H9 (cell line): Measurements from ENCODE around the gene AIMP2. TPM values are rescaled to one million over a fixed set of nuclear protein-coding genes. Genes with fewer than 3 reads are reported as not detected.

Source experiments
- DNase-seq: peaks from one replicate; pipeline ENCODE4 v3.0.0-alpha.2; 2017
- H2AFZ ChIP-seq: one replicate; pipeline ENCODE4 v1.6.1; 2013; ENCODE audit warnings: mild to moderate bottlenecking, low read length, control low read depth, moderate library complexity
- H2AK5ac ChIP-seq: 2 replicates; pipeline ENCODE4 v1.6.1; 2013; ENCODE audit warnings: low read length, control low read depth, mixed read lengths; ENCODE audit not compliant: insufficient read length
- H2BK120ac ChIP-seq: one replicate; pipeline ENCODE4 v1.6.1; 2013; ENCODE audit warnings: low read depth, mild to moderate bottlenecking, low read length, control low read depth, inconsistent platforms; ENCODE audit not compliant: poor library complexity, severe bottlenecking
- H2BK12ac ChIP-seq: 2 replicates; pipeline ENCODE4 v1.6.1; 2013; ENCODE audit warnings: low read length, control low read depth, mixed read lengths, low read depth; ENCODE audit not compliant: insufficient read length
- H2BK15ac ChIP-seq: 2 replicates; pipeline ENCODE4 v1.6.1; 2013; ENCODE audit warnings: low read depth, low read length, control low read depth
- H2BK20ac ChIP-seq: one replicate; pipeline ENCODE4 v1.6.1; 2013; ENCODE audit warnings: low read depth, mild to moderate bottlenecking, low read length, control low read depth, inconsistent platforms; ENCODE audit not compliant: poor library complexity, severe bottlenecking
- H2BK5ac ChIP-seq: 2 replicates; pipeline ENCODE4 v1.6.1; 2013; ENCODE audit warnings: low read length, control low read depth, mixed read lengths; ENCODE audit not compliant: insufficient read length
- H3K14ac ChIP-seq: 2 replicates; pipeline ENCODE4 v1.6.1; 2013; ENCODE audit warnings: low read length, control low read depth; ENCODE audit not compliant: insufficient read depth
- H3K18ac ChIP-seq: 2 replicates; pipeline ENCODE4 v1.6.1; 2013; ENCODE audit warnings: low read depth, mild to moderate bottlenecking, mixed read lengths, low read length, control low read depth; ENCODE audit not compliant: insufficient read length
- H3K23ac ChIP-seq: 2 replicates; pipeline ENCODE4 v1.6.1; 2013; ENCODE audit warnings: low read length, control low read depth, mixed read lengths, low read depth; ENCODE audit not compliant: insufficient read length
- H3K23me2 ChIP-seq: 2 replicates; pipeline ENCODE4 v1.6.1; 2013; ENCODE audit warnings: low read depth, mild to moderate bottlenecking, mixed read lengths, low read length, control low read depth; ENCODE audit not compliant: insufficient read length, poor library complexity, severe bottlenecking
- H3K27ac ChIP-seq: 2 replicates; pipeline ENCODE4 v1.5.1; 2013; ENCODE audit warnings: low read length, control low read depth, mixed read lengths, low read depth; ENCODE audit not compliant: insufficient read length
- H3K27me3 ChIP-seq: 2 replicates; pipeline ENCODE4 v1.6.1; 2013; ENCODE audit warnings: low read length, control low read depth, inconsistent platforms; ENCODE audit not compliant: insufficient read depth
- H3K4ac ChIP-seq: 2 replicates; pipeline ENCODE4 v1.6.1; 2013; ENCODE audit warnings: low read depth, mild to moderate bottlenecking, control low read depth, inconsistent platforms, low read length, moderate library complexity
- H3K4me1 ChIP-seq: 2 replicates; pipeline ENCODE4 v1.6.1; 2013; ENCODE audit warnings: low read length, control low read depth, inconsistent platforms; ENCODE audit not compliant: insufficient read depth
- H3K4me2 ChIP-seq: 2 replicates; pipeline ENCODE4 v1.6.1; 2013; ENCODE audit warnings: low read length, control low read depth, mixed read lengths; ENCODE audit not compliant: insufficient read length, insufficient read depth
- H3K56ac ChIP-seq: 2 replicates; pipeline ENCODE4 v1.6.1; 2013; ENCODE audit warnings: low read depth, mild to moderate bottlenecking, mixed read lengths, low read length, control low read depth; ENCODE audit not compliant: insufficient read length
- H3K79me1 ChIP-seq: 2 replicates; pipeline ENCODE4 v1.6.1; 2013; ENCODE audit warnings: low read depth, mild to moderate bottlenecking, moderate library complexity, low read length, control low read depth, inconsistent platforms; ENCODE audit not compliant: insufficient read depth, poor library complexity, severe bottlenecking
- H3K79me2 ChIP-seq: 2 replicates; pipeline ENCODE4 v1.6.1; 2013; ENCODE audit warnings: low read length, control low read depth, inconsistent platforms; ENCODE audit not compliant: insufficient read depth
- H3K9ac ChIP-seq: 2 replicates; pipeline ENCODE4 v1.6.1; 2013; ENCODE audit warnings: low read length, control low read depth, mixed read lengths; ENCODE audit not compliant: insufficient read length; ENCODE audit errors: extremely low read depth
- H3K9me3 ChIP-seq: one replicate; pipeline ENCODE4 v1.6.1; 2013; ENCODE audit warnings: low read depth, low read length, inconsistent platforms; ENCODE audit not compliant: control insufficient read depth
- H3T11ph ChIP-seq: one replicate; pipeline ENCODE4 v1.6.1; 2013; ENCODE audit warnings: mild to moderate bottlenecking, low read length, control low read depth, inconsistent platforms
- H4K20me1 ChIP-seq: one replicate; pipeline ENCODE4 v1.6.1; 2013; ENCODE audit not compliant: control insufficient read depth, insufficient read length, insufficient read depth
- H4K5ac ChIP-seq: 2 replicates; pipeline ENCODE4 v1.6.1; 2013; ENCODE audit warnings: low read depth, mild to moderate bottlenecking, mixed read lengths, low read length, control low read depth; ENCODE audit not compliant: insufficient read length
- H4K8ac ChIP-seq: replicated peaks from 2 replicates; pipeline ENCODE4 v1.6.1; 2013; ENCODE audit warnings: low read length, control low read depth, mixed read lengths, low read depth; ENCODE audit not compliant: insufficient read length
- H4K91ac ChIP-seq: 2 replicates; pipeline ENCODE4 v1.6.1; 2013; ENCODE audit warnings: low read depth, mild to moderate bottlenecking, moderate library complexity, mixed read lengths, low read length, control low read depth; ENCODE audit not compliant: insufficient read length
- H3K27ac Mint-ChIP-seq, 3 experiments: 2 replicates in 2 of 3; 3 replicates in 1 of 3; pipeline ENCODE4 v1.8.0; 2020 to 2021; ENCODE audit warnings: mixed read lengths in 3 of 3, mild to moderate bottlenecking in 1 of 3, moderate library complexity in 1 of 3
- H3K27me3 Mint-ChIP-seq: 2 replicates; pipeline ENCODE4 v1.8.0; 2021; ENCODE audit warnings: low read depth, mild to moderate bottlenecking, moderate library complexity, mixed read lengths
- H3K36me3 Mint-ChIP-seq, 3 experiments: 2 replicates in 2 of 3; 3 replicates in 1 of 3; pipeline ENCODE4 v1.8.0; 2020 to 2021; ENCODE audit warnings: low read depth in 3 of 3, mixed read lengths in 3 of 3; ENCODE audit not compliant: insufficient read depth in 1 of 3
- H3K4me1 Mint-ChIP-seq, 2 experiments: 2 replicates each; pipeline ENCODE4 v1.8.0; 2020; ENCODE audit warnings: mixed read lengths in 2 of 2
- H3K4me3 Mint-ChIP-seq, 2 experiments: 2 replicates in 1 of 2; 3 replicates in 1 of 2; pipeline ENCODE4 v1.8.0; 2020 to 2021; ENCODE audit warnings: mild to moderate bottlenecking in 2 of 2, mixed read lengths in 2 of 2, moderate library complexity in 1 of 2
- H3K9me3 Mint-ChIP-seq, 2 experiments: 2 replicates in 1 of 2; 3 replicates in 1 of 2; pipeline ENCODE4 v1.8.0; 2020; ENCODE audit warnings: mild to moderate bottlenecking in 2 of 2, mixed read lengths in 2 of 2, moderate library complexity in 1 of 2
- WGBS: extraction: QIAGEN DNeasy Blood & Tissue Kit; methylation state at CpG from one replicate; pipeline ENCODE4 v1.1.7; 2013; ENCODE audit warnings: missing lambda C conversion rate, low lambda C conversion rate, mixed read lengths; ENCODE audit not compliant: insufficient read length; ENCODE audit errors: extremely low coverage; 5-methylcytosine and 5-hydroxymethylcytosine counted together
- total RNA-seq: library from RNA; stranded (reverse); gene quantifications from 2 replicates; pipeline ENCODE4 v1.2.1, GENCODE V29; 2021
- TF ChIP-seq, protein P1 (sequence below): fragments of 200-600 bp; sonication (generic); conservative IDR thresholded peaks from 3 replicates; pipeline ENCODE4 v1.8.0; 2021; ENCODE audit warnings: antibody characterized with exemption, mild to moderate bottlenecking

AIMP2 gene
- total RNA-seq, 1 experiment from 2014 or later: 78.2 TPM

DNA sequence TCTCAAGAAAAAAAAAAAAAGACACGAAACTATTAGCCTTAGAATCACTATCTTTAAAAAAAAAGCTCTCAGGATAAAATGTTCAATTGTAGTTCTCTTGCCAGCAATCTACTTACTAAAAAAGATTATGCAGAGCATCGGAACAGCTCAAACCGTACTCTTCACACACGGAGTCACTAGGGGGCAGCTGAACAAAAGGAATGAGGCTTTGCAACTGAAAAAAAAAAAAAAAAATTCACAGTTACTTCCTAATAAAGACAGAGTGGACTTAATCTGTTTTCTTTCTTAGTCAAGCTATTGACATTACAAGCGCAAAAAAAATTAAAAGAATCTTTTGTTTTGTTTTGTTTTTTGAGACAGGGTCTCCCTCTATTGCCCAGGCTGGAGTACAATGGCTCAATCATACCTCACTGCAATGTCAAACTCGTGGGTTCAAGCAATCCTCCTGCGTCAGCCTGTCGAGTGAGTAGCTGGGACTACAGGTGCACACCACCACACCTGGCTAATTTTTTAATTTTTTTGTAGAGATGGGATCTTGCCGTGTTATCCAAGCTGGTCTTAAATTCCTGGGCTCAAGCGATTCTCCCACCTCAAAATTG lies 11.8 kb upstream of the AIMP2 start:
- Histone ChIP-seq H3K56ac (no peak overlapping the region), H3K23ac (no peak overlapping the region), H3K14ac (no peak overlapping the region), H3K4me1 (no peaks in the 10 kb centered on the region), H2BK120ac (no peak overlapping the region), H2AK5ac (no peak overlapping the region), H3K79me1 (peaks cover 3% of the 10 kb centered on the region), H3K9me3 (no peaks in the 10 kb centered on the region), H2BK15ac (no peak overlapping the region), H3K4me2 (no peak overlapping the region), H4K5ac (no peak overlapping the region), H3K23me2 (no peaks in the 10 kb centered on the region), H3K9ac (no peak overlapping the region), H4K91ac (no peak overlapping the region), H3K27me3 (no peaks in the 10 kb centered on the region), H3K4ac (no peak overlapping the region), H2BK12ac (no peak overlapping the region), H2AFZ (no peak overlapping the region), H3K27ac (no peak overlapping the region), H3K79me2 (no peaks in the 10 kb centered on the region), H4K20me1 (no peaks in the 10 kb centered on the region), H4K8ac (no peak overlapping the region), H3K18ac (no peak overlapping the region), H2BK20ac (no peak overlapping the region), H2BK5ac (no peak overlapping the region), H3T11ph (no peak overlapping the region)
- no peak for DNase-seq
- H3K4me3 Mint-ChIP-seq: no peak overlapping the region
- peaks cover 34 to 77% (median 75%) of the 10 kb centered on the region in 3 experiments for H3K36me3 Mint-ChIP-seq
- no peaks in the 10 kb centered on the region for H3K27me3 Mint-ChIP-seq
- H3K27ac Mint-ChIP-seq: peak overlapping the region in 1 of 3 experiments; percentile 55; a peak in 2 of 7 replicates
- TF ChIP-seq, protein P1, sequence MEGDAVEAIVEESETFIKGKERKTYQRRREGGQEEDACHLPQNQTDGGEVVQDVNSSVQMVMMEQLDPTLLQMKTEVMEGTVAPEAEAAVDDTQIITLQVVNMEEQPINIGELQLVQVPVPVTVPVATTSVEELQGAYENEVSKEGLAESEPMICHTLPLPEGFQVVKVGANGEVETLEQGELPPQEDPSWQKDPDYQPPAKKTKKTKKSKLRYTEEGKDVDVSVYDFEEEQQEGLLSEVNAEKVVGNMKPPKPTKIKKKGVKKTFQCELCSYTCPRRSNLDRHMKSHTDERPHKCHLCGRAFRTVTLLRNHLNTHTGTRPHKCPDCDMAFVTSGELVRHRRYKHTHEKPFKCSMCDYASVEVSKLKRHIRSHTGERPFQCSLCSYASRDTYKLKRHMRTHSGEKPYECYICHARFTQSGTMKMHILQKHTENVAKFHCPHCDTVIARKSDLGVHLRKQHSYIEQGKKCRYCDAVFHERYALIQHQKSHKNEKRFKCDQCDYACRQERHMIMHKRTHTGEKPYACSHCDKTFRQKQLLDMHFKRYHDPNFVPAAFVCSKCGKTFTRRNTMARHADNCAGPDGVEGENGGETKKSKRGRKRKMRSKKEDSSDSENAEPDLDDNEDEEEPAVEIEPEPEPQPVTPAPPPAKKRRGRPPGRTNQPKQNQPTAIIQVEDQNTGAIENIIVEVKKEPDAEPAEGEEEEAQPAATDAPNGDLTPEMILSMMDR: peak; percentile 69
- no CpG with 5 or more reads among the region's 10 CpGs for WGBS
- H3K9me3 Mint-ChIP-seq: no peaks in the 10 kb centered on the region
- peaks cover 0 to 3% of the 10 kb centered on the region in 2 experiments; a peak in 1 of 4 replicates for H3K4me1 Mint-ChIP-seq
